IMR-90 (cell line): Measurements from ENCODE around the gene HMGN4. TPM values are rescaled to one million over a fixed set of nuclear protein-coding genes. Genes with fewer than 3 reads are reported as not detected.

Source experiments
- ATAC-seq: fragments of 200-7000 bp; cut with Tn5 transposase; 2 replicates; pipeline ENCODE4 v1.9.1; 2020; ENCODE audit warnings: low read depth, mild to moderate bottlenecking, moderate library complexity
- BruUV-seq: library from RNA; stranded (reverse); fragments of 400-500 nt; replicated peaks from 2 replicates; lab custom pipeline; 2021; lab: Mats Ljungman, UMichigan
- CTCF ChIA-PET: fragments of 300-600 bp; formaldehyde crosslinking; extraction: SDS; loops from one replicate; lab custom pipeline; 2021; ENCODE audit warnings: antibody characterized with exemption; lab: Yijun Ruan, JAX
- POLR2A ChIA-PET: fragments of 300-600 bp; sonication (Branson Sonifier 250); formaldehyde crosslinking; loops from one replicate; lab custom pipeline; 2022; ENCODE audit warnings: antibody characterized with exemption; ENCODE audit not compliant: unreplicated experiment; lab: Charles Lee
- DNase-seq: peaks from one replicate; pipeline ENCODE4 v3.0.0; 2013
- H2AFZ ChIP-seq: replicated peaks from 2 replicates; pipeline ENCODE3; 2013; ENCODE audit warnings: low read length, mild to moderate bottlenecking; ENCODE audit not compliant: poor library complexity
- H2AK5ac ChIP-seq: 2 replicates; pipeline ENCODE4 v1.6.1; 2013; ENCODE audit warnings: low read depth, low read length, inconsistent platforms
- H2AK9ac ChIP-seq: replicated peaks from 2 replicates; pipeline ENCODE3; 2013; ENCODE audit warnings: mild to moderate bottlenecking, low read depth, low read length, moderate library complexity; ENCODE audit not compliant: poor library complexity
- H2BK120ac ChIP-seq: 2 replicates; pipeline ENCODE4 v1.6.1; 2013; ENCODE audit warnings: low read depth, low read length, inconsistent platforms
- H2BK15ac ChIP-seq: 3 replicates; pipeline ENCODE4 v1.6.1; 2013; ENCODE audit warnings: low read depth, low read length, inconsistent platforms
- H2BK20ac ChIP-seq: 2 replicates; pipeline ENCODE4 v1.6.1; 2013; ENCODE audit warnings: low read depth, mild to moderate bottlenecking, inconsistent platforms, low read length, moderate library complexity
- H2BK5ac ChIP-seq: 2 replicates; pipeline ENCODE4 v1.6.1; 2013; ENCODE audit warnings: mild to moderate bottlenecking, low read depth, low read length, inconsistent platforms; ENCODE audit not compliant: poor library complexity, severe bottlenecking
- H3K14ac ChIP-seq: replicated peaks from 2 replicates; pipeline ENCODE4 v1.6.1; 2013; ENCODE audit warnings: low read depth, low read length, inconsistent platforms
- H3K18ac ChIP-seq: 2 replicates; pipeline ENCODE4 v1.6.1; 2013; ENCODE audit warnings: low read depth, low read length, control low read depth
- H3K23ac ChIP-seq: 2 replicates; pipeline ENCODE4 v1.6.1; 2013; ENCODE audit warnings: low read depth, low read length, inconsistent platforms
- H3K27ac ChIP-seq: 2 replicates; pipeline ENCODE4 v1.5.1; 2013; ENCODE audit warnings: mild to moderate bottlenecking, control low read depth, low read length; ENCODE audit not compliant: insufficient read depth
- H3K27me3 ChIP-seq: 2 replicates; pipeline ENCODE4 v1.6.1; 2013; ENCODE audit warnings: low read length; ENCODE audit not compliant: control insufficient read depth, insufficient read depth
- H3K36me3 ChIP-seq: 2 replicates; pipeline ENCODE4 v1.6.1; 2013; ENCODE audit warnings: low read length, mixed read lengths; ENCODE audit not compliant: control insufficient read depth, insufficient read depth
- H3K4ac ChIP-seq: 2 replicates; pipeline ENCODE4 v1.6.1; 2013; ENCODE audit warnings: low read depth, low read length, inconsistent platforms
- H3K4me1 ChIP-seq: 2 replicates; pipeline ENCODE4 v1.6.1; 2013; ENCODE audit warnings: low read length, mixed read lengths; ENCODE audit not compliant: control insufficient read depth, insufficient read depth
- H3K4me2 ChIP-seq: 2 replicates; pipeline ENCODE4 v1.6.1; 2013; ENCODE audit warnings: low read depth, mild to moderate bottlenecking, control low read depth, low read length, moderate library complexity
- H3K4me3 ChIP-seq: 2 replicates; pipeline ENCODE4 v1.5.1; 2013; ENCODE audit warnings: low read depth, mild to moderate bottlenecking, control low read depth, low read length, moderate library complexity; ENCODE audit not compliant: insufficient read depth
- H3K56ac ChIP-seq: 2 replicates; pipeline ENCODE4 v1.6.1; 2013; ENCODE audit warnings: low read length, inconsistent platforms; ENCODE audit not compliant: insufficient read depth; ENCODE audit errors: extremely low read depth
- H3K79me1 ChIP-seq, 2 experiments: 2 replicates each; pipeline ENCODE4 v1.6.1; 2013; ENCODE audit warnings: low read length in 2 of 2, inconsistent platforms in 1 of 2, low read depth in 1 of 2
- H3K9ac ChIP-seq: 2 replicates; pipeline ENCODE4 v1.6.1; 2013; ENCODE audit warnings: low read depth, low read length, control low read depth
- H3K9me1 ChIP-seq: 2 replicates; pipeline ENCODE4 v1.6.1; 2013; ENCODE audit warnings: low read length, inconsistent platforms; ENCODE audit not compliant: insufficient read depth
- H3K9me3 ChIP-seq: 2 replicates; pipeline ENCODE4 v1.6.1; 2013; ENCODE audit warnings: low read length; ENCODE audit not compliant: control insufficient read depth, insufficient read depth
- H4K20me1 ChIP-seq: 2 replicates; pipeline ENCODE4 v1.6.1; 2013; ENCODE audit warnings: low read length, inconsistent platforms; ENCODE audit not compliant: insufficient read depth
- H4K5ac ChIP-seq: 2 replicates; pipeline ENCODE4 v1.6.1; 2013; ENCODE audit warnings: mild to moderate bottlenecking, low read depth, low read length, control low read depth
- H4K8ac ChIP-seq, 2 experiments: 2 replicates each; pipeline ENCODE4 v1.6.1; 2013; ENCODE audit warnings: low read depth in 2 of 2, low read length in 2 of 2, control low read depth in 1 of 2, inconsistent platforms in 1 of 2
- H4K91ac ChIP-seq: 2 replicates; pipeline ENCODE4 v1.6.1; 2013; ENCODE audit warnings: low read depth, low read length, inconsistent platforms; ENCODE audit not compliant: insufficient read depth
- BHLHE40 ChIP-seq: fragments of 150-350 bp; IDR thresholded peaks from 2 replicates; pipeline ENCODE4 v1.6.1; 2016; ENCODE audit warnings: mild to moderate bottlenecking, low read depth, low read length
- CEBPB ChIP-seq: IDR thresholded peaks from 2 replicates; pipeline ENCODE4 v1.6.1; 2012; ENCODE audit warnings: low read depth, low read length, improper control_type of control experiment
- CHD1 ChIP-seq: IDR thresholded peaks from 2 replicates; pipeline ENCODE4 v1.6.1; 2012; ENCODE audit warnings: low read depth, low read length, improper control_type of control experiment
- CTCF ChIP-seq: conservative IDR thresholded peaks from 2 replicates; pipeline ENCODE4 v1.5.1; 2012; ENCODE audit warnings: mild to moderate bottlenecking, low read depth, low read length, improper control_type of control experiment
- FOS ChIP-seq: fragments of 150-350 bp; IDR thresholded peaks from 2 replicates; pipeline ENCODE4 v1.6.1; 2016; ENCODE audit warnings: low read depth, low read length
- MAFK ChIP-seq: IDR thresholded peaks from 2 replicates; pipeline ENCODE4 v1.6.1; 2012; ENCODE audit warnings: low read depth, low read length, improper control_type of control experiment
- MAZ ChIP-seq: IDR thresholded peaks from 2 replicates; pipeline ENCODE4 v1.6.1; 2012; ENCODE audit warnings: low read depth, mild to moderate bottlenecking, low read length, improper control_type of control experiment, moderate library complexity, borderline replicate concordance
- MXI1 ChIP-seq: IDR thresholded peaks from 2 replicates; pipeline ENCODE4 v1.6.1; 2012; ENCODE audit warnings: low read depth, mild to moderate bottlenecking, low read length, moderate library complexity, borderline replicate concordance
- NFE2L2 ChIP-seq: fragments of 150-350 bp; IDR thresholded peaks from 2 replicates; pipeline ENCODE4 v1.6.1; 2016; ENCODE audit warnings: low read depth, mild to moderate bottlenecking, low read length
- POLR2A ChIP-seq: IDR thresholded peaks from 2 replicates; pipeline ENCODE4 v1.6.1; 2012; ENCODE audit warnings: mild to moderate bottlenecking, low read depth, low read length
- RAD21 ChIP-seq: IDR thresholded peaks from 2 replicates; pipeline ENCODE4 v1.6.1; 2012; ENCODE audit warnings: low read length, improper control_type of control experiment
- RCOR1 ChIP-seq: IDR thresholded peaks from 2 replicates; pipeline ENCODE4 v1.6.1; 2012; ENCODE audit warnings: mild to moderate bottlenecking, low read length, improper control_type of control experiment; ENCODE audit not compliant: insufficient replicate concordance
- RFX5 ChIP-seq: IDR thresholded peaks from 2 replicates; pipeline ENCODE4 v1.8.0; 2012; ENCODE audit warnings: low read depth, mild to moderate bottlenecking, low read length, moderate library complexity
- SMC3 ChIP-seq: fragments of 150-350 bp; IDR thresholded peaks from 2 replicates; pipeline ENCODE4 v1.6.1; 2016; ENCODE audit warnings: low read depth, mild to moderate bottlenecking, antibody characterized with exemption, low read length, moderate library complexity
- WGBS, 2 experiments: methylation state at CpG; one replicate each; pipeline versions ENCODE4 v1.1.5 to v1.1.7; 2013; ENCODE audit warnings: missing lambda C conversion rate in 2 of 2; ENCODE audit not compliant: insufficient read length in 1 of 2; ENCODE audit errors: extremely low coverage in 2 of 2; 5-methylcytosine and 5-hydroxymethylcytosine counted together
- dilution Hi-C: fragments of 300-500 bp; cut with HindIII; formaldehyde crosslinking; loops from one replicate; pipeline ENCODE4 v1.14.3; 2018; ENCODE audit warnings: low sequenced_read_pairs; ENCODE audit not compliant: unreplicated experiment
- in situ Hi-C: fragments of 300-500 bp; cut with MboI; formaldehyde crosslinking; loops from 3 replicates; pipeline ENCODE4 v1.14.3; 2019; ENCODE audit warnings: low sequenced_read_pairs, inconsistent platforms, mixed read lengths
- intact Hi-C: fragments of 100-400 bp; cut with micrococcal nuclease; formaldehyde crosslinking; loops from 2 replicates; pipeline ENCODE4 v1.10.0; 2022
- polyA plus RNA-seq, 3 experiments: library from polyadenylated mRNA; depleted of rRNA; stranded (reverse); fragments of >200 nt; gene quantifications; 2 replicates each; pipeline ENCODE4 v1.2.3, GENCODE V29; 2012; ENCODE audit warnings: low replicate concordance in 1 of 3
- total RNA-seq: library from RNA; depleted of rRNA; stranded (reverse); fragments of >200 nt; gene quantifications from 2 replicates; pipeline ENCODE4 v1.2.3, GENCODE V29; 2012
- TF ChIP-seq, protein P1 (sequence below): fragments of 150-350 bp; IDR thresholded peaks from 2 replicates; pipeline ENCODE4 v1.6.1; 2017; ENCODE audit warnings: mild to moderate bottlenecking, antibody characterized with exemption, low read length, low read depth
- TF ChIP-seq, protein P2 (sequence below): fragments of 150-350 bp; IDR thresholded peaks from 2 replicates; pipeline ENCODE4 v1.6.1; 2016; ENCODE audit warnings: low read depth, mild to moderate bottlenecking, low read length, moderate library complexity, borderline replicate concordance

The HMGN4 gene
- total and polyA plus RNA-seq, 2 of the 4 experiments (the other 2 are of a cell fraction), result 46.4 to 50.2 TPM

DNA sequence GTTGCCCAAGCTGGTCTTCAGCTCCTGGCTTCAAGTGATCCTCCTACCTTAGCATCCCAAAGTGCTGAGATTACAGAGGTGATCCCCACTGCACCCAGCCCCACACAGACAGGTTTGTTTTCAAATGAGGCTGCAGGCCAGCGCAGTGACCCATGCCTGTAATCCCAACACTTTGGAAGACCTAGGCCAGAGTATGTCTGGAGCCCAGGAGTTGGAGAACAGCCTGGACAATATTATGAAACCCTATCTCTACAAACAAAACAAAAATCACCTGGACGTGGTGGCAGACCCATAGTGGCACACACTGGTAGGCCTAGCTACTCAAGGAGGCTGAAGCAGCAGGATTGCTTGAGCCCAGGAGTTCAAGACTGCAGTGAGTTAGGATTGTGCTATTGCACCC is 8.0 kb upstream of the HMGN4 start:
- H3K36me3 ChIP-seq, result no peaks in the 10 kb centered on the region
- H2AK5ac ChIP-seq, result no peak overlapping the region
- no peak overlapping the region for H3K14ac ChIP-seq
- H4K20me1 ChIP-seq, result no peaks in the 10 kb centered on the region
- ChIA-PET POLR2A (no interaction called here), CTCF (no interaction called here)
- in situ Hi-C loops (no loop called here), dilution Hi-C loops (no loop called here), intact Hi-C loops (no loop called here)
- H3K18ac ChIP-seq, result no peak overlapping the region
- no peak overlapping the region for H3K23ac ChIP-seq
- no TSS peak for BruUV-seq
- H2BK15ac ChIP-seq, result no peak overlapping the region
- no peak overlapping the region for H2AK9ac ChIP-seq
- no peak overlapping the region for H3K9ac ChIP-seq
- H3K4ac ChIP-seq, result no peak overlapping the region
- H3K27me3 ChIP-seq, result no peaks in the 10 kb centered on the region
- TF ChIP-seq BHLHE40, result no peak
- no peak for TF ChIP-seq CHD1
- no peak for TF ChIP-seq MXI1
- no peak for TF ChIP-seq MAZ
- TF ChIP-seq, protein P1, sequence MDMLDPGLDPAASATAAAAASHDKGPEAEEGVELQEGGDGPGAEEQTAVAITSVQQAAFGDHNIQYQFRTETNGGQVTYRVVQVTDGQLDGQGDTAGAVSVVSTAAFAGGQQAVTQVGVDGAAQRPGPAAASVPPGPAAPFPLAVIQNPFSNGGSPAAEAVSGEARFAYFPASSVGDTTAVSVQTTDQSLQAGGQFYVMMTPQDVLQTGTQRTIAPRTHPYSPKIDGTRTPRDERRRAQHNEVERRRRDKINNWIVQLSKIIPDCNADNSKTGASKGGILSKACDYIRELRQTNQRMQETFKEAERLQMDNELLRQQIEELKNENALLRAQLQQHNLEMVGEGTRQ, result no peak
- no peak for TF ChIP-seq SMC3
- TF ChIP-seq RFX5, result no peak
- TF ChIP-seq RAD21, result no peak
- no peak for TF ChIP-seq RCOR1
- TF ChIP-seq NFE2L2, result no peak
- TF ChIP-seq CTCF, result no peak
- TF ChIP-seq MAFK, result no peak
- TF ChIP-seq, protein P2, sequence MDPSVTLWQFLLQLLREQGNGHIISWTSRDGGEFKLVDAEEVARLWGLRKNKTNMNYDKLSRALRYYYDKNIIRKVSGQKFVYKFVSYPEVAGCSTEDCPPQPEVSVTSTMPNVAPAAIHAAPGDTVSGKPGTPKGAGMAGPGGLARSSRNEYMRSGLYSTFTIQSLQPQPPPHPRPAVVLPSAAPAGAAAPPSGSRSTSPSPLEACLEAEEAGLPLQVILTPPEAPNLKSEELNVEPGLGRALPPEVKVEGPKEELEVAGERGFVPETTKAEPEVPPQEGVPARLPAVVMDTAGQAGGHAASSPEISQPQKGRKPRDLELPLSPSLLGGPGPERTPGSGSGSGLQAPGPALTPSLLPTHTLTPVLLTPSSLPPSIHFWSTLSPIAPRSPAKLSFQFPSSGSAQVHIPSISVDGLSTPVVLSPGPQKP, result no peak
- TF ChIP-seq FOS, result no peak
- TF ChIP-seq POLR2A, result no peak
- TF ChIP-seq CEBPB, result no peak
- no peak overlapping the region for H4K8ac ChIP-seq
- H4K5ac ChIP-seq, result no peak overlapping the region
- DNase-seq (no peak), ATAC-seq (no peak)
- no CpG with 5 or more reads among the region's 2 CpGs for WGBS, 2 experiments
- no peak overlapping the region for H3K4me3 ChIP-seq
- no peak overlapping the region for H3K56ac ChIP-seq
- no peaks in the 10 kb centered on the region for H3K9me3 ChIP-seq
- H2BK120ac ChIP-seq, result no peak overlapping the region
- no peak overlapping the region for H2AFZ ChIP-seq
- no peak overlapping the region for H4K91ac ChIP-seq
- H2BK20ac ChIP-seq, result no peak overlapping the region
- H3K9me1 ChIP-seq, result peaks cover 3% of the 10 kb centered on the region; the same call in 1 of the 2 replicates
- no peaks in the 10 kb centered on the region for H3K4me1 ChIP-seq
- H3K79me1 ChIP-seq, result no peaks in the 10 kb centered on the region; a peak in 1 of 4 replicates
- H2BK5ac ChIP-seq, result no peak overlapping the region
- no peak overlapping the region for H3K4me2 ChIP-seq
- no peak overlapping the region for H3K27ac ChIP-seq
